Epithelial cell of proximal tubule (primary cell): ENCODE measurements around the gene MDN1. TPM values are rescaled to one million over a fixed set of nuclear protein-coding genes. Genes with fewer than 3 reads are reported as not detected.

Experiments used
- DNase-seq: peaks from one replicate; pipeline ENCODE4 v3.0.0-alpha.2; 2011; ENCODE audit warnings: low read depth
- H3K4me3 ChIP-seq: 2 replicates; pipeline ENCODE4 v1.5.1; 2011; ENCODE audit warnings: low read depth, mild to moderate bottlenecking, low read length
- CTCF ChIP-seq: conservative IDR thresholded peaks from 2 replicates; pipeline ENCODE4 v1.5.1; 2012; ENCODE audit warnings: low read depth, mild to moderate bottlenecking, low read length
- total RNA-seq: library from RNA; depleted of rRNA; stranded (reverse); fragments of >200 nt; gene quantifications from 2 replicates; pipeline ENCODE4 v1.2.3, GENCODE V29; 2015

MDN1 gene
- total RNA-seq, 1 donor from 2014 or later, result 11.3 TPM

- H3K4me3 ChIP-seq, result no peak overlapping the region
- DNase-seq, result no peak
- no peak for TF ChIP-seq CTCF
Observed at GRCh38 chr6:89807581-89807980, 12.0 kb downstream of the MDN1 start.

- no peak for TF ChIP-seq CTCF
- no peak for DNase-seq
Observed at GRCh38 chr6:89805814-89806371, 13.7 kb downstream of the MDN1 start.

GRCh38 chr6:89803271-89803670 lies 16.3 kb downstream of the MDN1 start:
- H3K4me3 ChIP-seq, result no peak overlapping the region
- DNase-seq, result no peak
- no peak for TF ChIP-seq CTCF

More at GRCh38 chr6:89805814-89806371, 13.7 kb downstream of the MDN1 start:
- H3K4me3 ChIP-seq, result no peak overlapping the region

DNA sequence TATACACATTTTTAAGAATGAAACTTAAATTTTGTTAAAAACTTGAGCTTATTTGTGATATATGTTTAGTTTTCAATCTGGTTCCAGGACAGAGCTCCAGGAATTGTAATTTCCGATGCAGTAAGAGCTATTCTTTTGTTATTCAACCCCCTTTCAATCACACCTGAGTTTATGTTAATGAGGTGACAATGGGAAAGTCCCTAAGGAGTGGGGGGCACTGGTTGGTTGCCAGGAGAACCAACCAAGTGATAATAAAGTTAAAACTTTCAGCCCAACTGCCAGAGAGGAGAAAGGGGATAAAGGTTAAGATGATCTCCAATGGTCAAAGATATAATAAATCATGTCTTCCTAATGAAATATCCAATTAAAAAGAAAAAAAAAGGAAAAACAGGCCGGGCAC lies 19.8 kb downstream of the MDN1 start:
- DNase-seq, result no peak
- no peak overlapping the region for H3K4me3 ChIP-seq
- no peak for TF ChIP-seq CTCF

DNA sequence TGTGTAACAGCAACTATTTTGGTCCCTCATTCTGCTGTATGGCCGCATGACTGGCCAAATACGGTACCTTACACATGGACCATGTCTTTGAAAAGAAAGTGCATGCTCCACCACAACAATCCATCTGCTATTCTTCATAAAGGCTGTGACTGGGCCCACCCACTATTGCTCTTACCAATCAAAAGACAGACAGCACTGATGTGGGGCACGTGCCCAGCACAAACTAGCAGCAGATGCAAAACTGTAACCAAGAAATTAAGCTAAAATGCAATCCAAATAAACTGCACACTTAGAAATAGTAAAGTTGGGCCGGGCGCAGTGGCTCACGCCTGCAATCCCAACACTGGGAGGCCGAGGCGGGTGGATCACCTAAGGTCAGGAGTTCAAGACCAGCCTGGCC lies 20.5 kb downstream of the MDN1 start:
- no peak for DNase-seq
- no peak for TF ChIP-seq CTCF
- H3K4me3 ChIP-seq, result no peak overlapping the region

DNA sequence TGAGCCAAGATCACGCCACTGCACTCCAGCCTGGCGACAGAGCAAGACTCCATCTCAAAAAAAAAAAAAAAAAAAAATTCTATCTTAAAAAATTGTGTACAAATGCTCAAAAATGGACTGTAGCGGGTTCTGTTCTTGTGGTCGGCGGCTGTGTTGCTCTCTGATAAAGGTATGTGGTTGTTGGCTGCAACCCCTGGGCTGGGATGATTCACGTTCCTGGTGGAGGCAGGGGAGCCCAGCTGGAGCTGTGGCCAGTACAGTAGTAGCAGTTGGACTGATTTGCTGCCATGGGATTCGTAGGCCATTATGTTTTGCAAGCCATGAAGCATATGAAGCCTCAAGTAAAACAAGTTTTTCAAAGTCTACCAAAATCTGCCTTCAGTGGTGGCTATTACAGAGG lies 22.3 kb downstream of the MDN1 start:
- DNase-seq, result no peak
- H3K4me3 ChIP-seq, result no peak overlapping the region
- TF ChIP-seq CTCF, result no peak

DNA sequence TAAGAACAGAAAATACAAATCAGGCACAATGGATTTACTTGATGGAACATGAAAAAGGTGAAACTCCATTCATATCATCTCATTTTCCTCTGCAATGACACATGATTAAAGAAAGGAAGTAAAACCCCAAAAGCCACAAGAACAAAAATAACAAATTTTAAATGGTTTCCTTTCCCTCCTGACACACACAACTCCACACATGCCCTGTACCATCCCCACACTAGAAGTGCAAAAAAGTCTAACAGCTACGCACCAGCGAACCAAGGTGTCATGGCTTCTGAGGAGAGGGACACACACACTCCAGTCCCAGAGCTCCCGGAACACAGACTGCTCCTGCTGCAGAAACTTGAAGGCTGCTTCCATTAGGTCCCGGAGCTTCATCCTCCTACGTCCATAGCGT lies 25.3 kb downstream of the MDN1 start:
- no peak for TF ChIP-seq CTCF
- H3K4me3 ChIP-seq, result no peak overlapping the region
- no peak for DNase-seq
